HepG2 (cell line): ENCODE data around the gene SOSTDC1. TPM values are rescaled to one million over a fixed set of nuclear protein-coding genes. Genes with fewer than 3 reads are reported as not detected.

ENCODE experiments used
- ATAC-seq: fragments of 200-7000 bp; cut with Tn5 transposase; 3 replicates; pipeline ENCODE4 v1.9.1; 2020; ENCODE audit warnings: mild to moderate bottlenecking, moderate library complexity
- BruUV-seq: library from RNA; stranded (reverse); fragments of 400-500 nt; replicated peaks from 2 replicates; lab custom pipeline; 2021; lab: Mats Ljungman, UMichigan
- CTCF ChIA-PET: fragments of 300-600 bp; formaldehyde crosslinking; extraction: SDS; loops from one replicate; lab custom pipeline; 2021; ENCODE audit warnings: low total read pairs, inconsistent platforms, low intra/inter-chr PET ratio; lab: Yijun Ruan, JAX
- POLR2A ChIA-PET: fragments of 350-600 bp; sonication (Branson Sonifier 250); formaldehyde crosslinking; loops from one replicate; lab custom pipeline; 2020; ENCODE audit warnings: antibody characterized with exemption, inconsistent platforms; lab: Yijun Ruan, JAX
- DNase-seq: peaks from one replicate; pipeline ENCODE4 v3.0.0-alpha.2; 2015; ENCODE audit warnings: low spot score
- FAIRE-seq: peaks from 3 replicates; lab custom pipeline; 2011; peaks lifted over from hg19 to GRCh38; lab: Jason Lieb, UNC
- H2AFZ ChIP-seq: one replicate; pipeline ENCODE4 v1.6.1; 2011; ENCODE audit warnings: low read length, inconsistent platforms
- H3K27ac ChIP-seq: fragments of 300-600 bp; 3 replicates; pipeline ENCODE4 v1.8.0; 2011; ENCODE audit warnings: mixed run types, mild to moderate bottlenecking, mixed read lengths, low read length, inconsistent platforms; ENCODE audit not compliant: insufficient read depth; ENCODE audit errors: extremely low read length
- H3K27me3 ChIP-seq, 2 experiments: fragments of 200-600 bp in 1 of 2; 2 replicates in 1 of 2; 3 replicates in 1 of 2; pipeline versions ENCODE4 v1.6.0 to v1.8.0; 2011; ENCODE audit warnings: low read length in 2 of 2, mild to moderate bottlenecking in 2 of 2, moderate library complexity in 2 of 2, inconsistent platforms in 1 of 2; ENCODE audit not compliant: insufficient read depth in 2 of 2, control insufficient read depth in 1 of 2
- H3K36me3 ChIP-seq, 2 experiments: fragments of 200-600 bp in 1 of 2; replicated peaks in 1 of 2; 2 replicates in 1 of 2; 3 replicates in 1 of 2; pipeline versions ENCODE4 v1.5.1 to v1.8.0; 2011; ENCODE audit warnings: low read length in 2 of 2, inconsistent platforms in 1 of 2; ENCODE audit not compliant: insufficient read depth in 2 of 2, control insufficient read depth in 1 of 2
- H3K4me1 ChIP-seq: 2 replicates; pipeline ENCODE4 v1.5.1; 2012; ENCODE audit warnings: low read length, inconsistent platforms; ENCODE audit not compliant: insufficient read depth
- H3K4me2 ChIP-seq: 2 replicates; pipeline ENCODE4 v1.6.0; 2011; ENCODE audit warnings: low read depth, low read length, inconsistent platforms
- H3K4me3 ChIP-seq, 3 experiments: fragments of 200-600 bp in 1 of 3; sonication (generic), shearing (Covaris generic) in 1 of 3; replicated peaks in 1 of 3; 2 replicates each; pipeline ENCODE4 v1.5.1; 2011 to 2016; ENCODE audit warnings: low read length in 3 of 3, inconsistent platforms in 2 of 3, low read depth in 2 of 3, mild to moderate bottlenecking in 2 of 3, control low read depth in 1 of 3, mixed read lengths in 1 of 3; ENCODE audit not compliant: insufficient read depth in 1 of 3
- H3K79me2 ChIP-seq: one replicate; pipeline ENCODE4 v1.6.1; 2011; ENCODE audit warnings: low read length, inconsistent platforms; ENCODE audit not compliant: insufficient read depth
- H3K9ac ChIP-seq: 2 replicates; pipeline ENCODE4 v1.6.0; 2011; ENCODE audit warnings: mild to moderate bottlenecking, low read depth, low read length, inconsistent platforms; ENCODE audit not compliant: insufficient read depth
- H3K9me3 ChIP-seq: 2 replicates; pipeline ENCODE4 v1.5.1; 2012; ENCODE audit warnings: mild to moderate bottlenecking, low read length
- H4K20me1 ChIP-seq: 2 replicates; pipeline ENCODE4 v1.6.0; 2011; ENCODE audit warnings: inconsistent platforms, mild to moderate bottlenecking, low read length, moderate library complexity; ENCODE audit not compliant: insufficient read depth
- ATM ChIP-seq: fragments of 450-650 bp; IDR thresholded peaks from 2 replicates; pipeline ENCODE4 v1.7.1; 2017; ENCODE audit warnings: mild to moderate bottlenecking, borderline replicate concordance
- BHLHE40 ChIP-seq: IDR thresholded peaks from 2 replicates; pipeline ENCODE4 v1.6.1; 2011; ENCODE audit warnings: low read length, improper control_type of control experiment
- DR1 ChIP-seq: sonication (generic); formaldehyde crosslinking; IDR thresholded peaks from 2 replicates; pipeline ENCODE4 v1.8.0; 2021; ENCODE audit warnings: mild to moderate bottlenecking, missing genetic modification reagents, inconsistent platforms
- HES4 ChIP-seq: sonication (generic); formaldehyde crosslinking; IDR thresholded peaks from 2 replicates; pipeline ENCODE4 v1.9.0; 2021; ENCODE audit warnings: mild to moderate bottlenecking, missing genetic modification reagents, borderline replicate concordance
- MAZ ChIP-seq, 2 experiments: sonication (generic) in 1 of 2; formaldehyde crosslinking in 1 of 2; IDR thresholded peaks; 2 replicates each; pipeline versions ENCODE4 v1.5.0 to v1.6.1; 2012 to 2020; ENCODE audit warnings: low read depth in 2 of 2, mild to moderate bottlenecking in 2 of 2, borderline replicate concordance in 1 of 2, improper control_type of control experiment in 1 of 2, low read length in 1 of 2, missing genetic modification reagents in 1 of 2, moderate library complexity in 1 of 2
- SMAD1 ChIP-seq: sonication (generic); formaldehyde crosslinking; IDR thresholded peaks from 2 replicates; pipeline ENCODE4 v1.4.0; 2020; ENCODE audit warnings: missing genetic modification reagents, low read depth, mild to moderate bottlenecking, borderline replicate concordance
- SRSF4 ChIP-seq: fragments of 200-400 bp; formaldehyde crosslinking; IDR thresholded peaks from one replicate; pipeline ENCODE4 v1.6.1; 2018; ENCODE audit warnings: mild to moderate bottlenecking, low read depth, low read length, moderate library complexity; ENCODE audit not compliant: poor library complexity, severe bottlenecking
- SRSF9 ChIP-seq: fragments of 200-400 bp; formaldehyde crosslinking; IDR thresholded peaks from 2 replicates; pipeline ENCODE4 v1.6.1; 2018; ENCODE audit warnings: borderline replicate concordance, mild to moderate bottlenecking, low read depth, low read length; ENCODE audit not compliant: insufficient read depth, poor library complexity, severe bottlenecking
- TEAD2 ChIP-seq: sonication (generic); formaldehyde crosslinking; IDR thresholded peaks from 2 replicates; pipeline ENCODE4 v1.9.0; 2021; ENCODE audit warnings: missing genetic modification reagents
- THAP8 ChIP-seq: sonication (generic); formaldehyde crosslinking; IDR thresholded peaks from 2 replicates; pipeline ENCODE4 v1.5.1; 2020; ENCODE audit warnings: missing genetic modification reagents, mild to moderate bottlenecking, borderline replicate concordance
- TRIM22 ChIP-seq: fragments of 450-650 bp; IDR thresholded peaks from 2 replicates; pipeline ENCODE4 v1.6.1; 2017
- XRCC5 ChIP-seq: fragments of 200-400 bp; formaldehyde crosslinking; optimal IDR thresholded peaks from 2 replicates; pipeline ENCODE3; 2017; ENCODE audit warnings: mild to moderate bottlenecking, low read length
- ZFP36L1 ChIP-seq: sonication (generic); formaldehyde crosslinking; IDR thresholded peaks from 2 replicates; pipeline ENCODE4 v1.8.0; 2022; ENCODE audit warnings: mild to moderate bottlenecking, missing genetic modification reagents, moderate library complexity
- ZNF180 ChIP-seq: sonication (generic); formaldehyde crosslinking; IDR thresholded peaks from 2 replicates; pipeline ENCODE4 v1.4.0; 2020; ENCODE audit warnings: low read depth, missing genetic modification reagents, borderline replicate concordance
- ZNF550 ChIP-seq: sonication (generic); formaldehyde crosslinking; IDR thresholded peaks from 2 replicates; pipeline ENCODE4 v1.4.0; 2020; ENCODE audit warnings: mild to moderate bottlenecking, missing genetic modification reagents, borderline replicate concordance
- ZNF572 ChIP-seq: sonication (generic); formaldehyde crosslinking; IDR thresholded peaks from 2 replicates; pipeline ENCODE4 v1.5.1; 2020; ENCODE audit warnings: mild to moderate bottlenecking, missing genetic modification reagents
- ZNF598 ChIP-seq: sonication (generic); formaldehyde crosslinking; IDR thresholded peaks from 2 replicates; pipeline ENCODE4 v1.5.1; 2020; ENCODE audit warnings: mild to moderate bottlenecking, missing genetic modification reagents, borderline replicate concordance
- ZSCAN29 ChIP-seq: sonication (generic); formaldehyde crosslinking; conservative IDR thresholded peaks from 2 replicates; pipeline ENCODE4 v1.4.0; 2020; ENCODE audit warnings: mild to moderate bottlenecking, missing genetic modification reagents
- WGBS: methylation state at CpG from one replicate; pipeline ENCODE4 v1.1.6; 2017; ENCODE audit warnings: low lambda C conversion rate; 5-methylcytosine and 5-hydroxymethylcytosine counted together
- in situ Hi-C: cut with HindIII; loops from 2 replicates; pipeline ENCODE4 v1.10.0; 2017; ENCODE audit warnings: low pct_unique_long_range_greater_than_20kb; ENCODE audit not compliant: extremely low pct_ligation_motif_present
- intact Hi-C: fragments of 100-400 bp; cut with micrococcal nuclease; formaldehyde crosslinking; loops from one replicate; pipeline ENCODE4 v1.10.0; 2022; ENCODE audit not compliant: unreplicated experiment
- polyA plus RNA-seq, 8 experiments: library from polyadenylated mRNA; depleted of rRNA in 3 of 8; stranded (reverse) in 7 of 8; unstranded in 1 of 8; fragments of >200 nt; fragmentation: Illumina TruSeq in 4 of 8; extraction: Trizol in 4 of 8; gene quantifications; 2 replicates each; pipeline versions ENCODE4 v1.2.1 to v1.2.3, GENCODE V29; 2011 to 2016; ENCODE audit warnings: low read depth in 4 of 8, missing spikeins in 1 of 8, mixed read lengths in 1 of 8; ENCODE audit not compliant: insufficient read depth in 1 of 8
- total RNA-seq, 5 experiments: library from RNA; depleted of rRNA; stranded (reverse); fragments of >200 nt; fragmentation: Illumina TruSeq; extraction: Trizol; gene quantifications; 2 replicates each; pipeline ENCODE4 v1.2.3, GENCODE V29; 2016; ENCODE audit warnings: low read depth in 1 of 5

Gene SOSTDC1
- total and polyA plus RNA-seq, 2 of the 13 experiments (the other 11 are each of a cell fraction or from before 2014, with no cell fraction given), result not detected

GRCh38 chr7:16463949-16464715, 1.4 kb downstream of the SOSTDC1 start:
- Histone ChIP-seq H3K79me2 (no peaks in the 10 kb centered on the region), H2AFZ (no peak overlapping the region), H4K20me1 (no peaks in the 10 kb centered on the region), H3K4me3 (no peak overlapping the region), H3K4me2 (no peak overlapping the region), H3K36me3 (no peaks in the 10 kb centered on the region), H3K9me3 (no peaks in the 10 kb centered on the region), H3K4me1 (no peaks in the 10 kb centered on the region), H3K9ac (no peak overlapping the region), H3K27ac (no peak overlapping the region), H3K27me3 (no peaks in the 10 kb centered on the region)
- no TSS peak for BruUV-seq
- in situ Hi-C loops (no loop called here), intact Hi-C loops (no loop called here)
- ATAC-seq (no peak), FAIRE-seq (no peak), DNase-seq (no peak)
- ChIA-PET POLR2A (no interaction called here), CTCF (no interaction called here)
- WGBS, result 28% methylated on average over 10 of the region's 10 CpGs
- TF ChIP-seq THAP8 (CRISPR knock-in tag) (no peak), HES4 (CRISPR knock-in tag) (no peak), ZNF572 (CRISPR knock-in tag) (no peak), ZNF550 (CRISPR knock-in tag) (no peak), BHLHE40 (no peak), XRCC5 (no peak), MAZ (IDR thresholded peaks at IDR 0.05; ENCODE audit: borderline replicate concordance, low read depth, low read length) (no peak), MAZ (CRISPR knock-in tag; IDR thresholded peaks at IDR 0.05; ENCODE audit: low read depth) (no peak), TRIM22 (no peak), SMAD1 (CRISPR knock-in tag) (no peak), ATM (no peak), ZNF180 (no peak), ZNF598 (CRISPR knock-in tag) (no peak), ZSCAN29 (CRISPR knock-in tag) (no peak), ZFP36L1 (CRISPR knock-in tag) (no peak), SRSF4 (no peak), DR1 (CRISPR knock-in tag) (no peak), SRSF9 (no peak), TEAD2 (no peak)
